Lower leg skin (tissue), 4 donors: ENCODE measurements around the gene TAPBP. TPM values are rescaled to one million over a fixed set of nuclear protein-coding genes. Genes with fewer than 3 reads are reported as not detected.
"Not testable (repeated sequence)": the region's sequence is repeated elsewhere in the genome, so short reads cannot be mapped to it uniquely, and the experiment has no call there.

Experiments
- DNase-seq, 2 donors: peaks; one replicate each; pipeline ENCODE4 v3.0.0-alpha.2; 2019; ENCODE audit warnings: low spot score in 2 of 2
- H3K4me3 ChIP-seq: fragments of 200-600 bp; sonication (generic); 2 replicates; pipeline ENCODE4 v1.5.1; 2017; ENCODE audit warnings: mild to moderate bottlenecking, low read depth; ENCODE audit not compliant: poor library complexity, severe bottlenecking
- CTCF ChIP-seq, 3 donors: fragments of 450-650 bp; IDR thresholded peaks; one replicate each; pipeline ENCODE4 v1.5.1; 2016; ENCODE audit warnings: antibody characterized with exemption in 3 of 3, mild to moderate bottlenecking in 3 of 3, moderate library complexity in 2 of 3
- POLR2A ChIP-seq, 2 donors: fragments of 450-650 bp; IDR thresholded peaks; one replicate each; pipeline ENCODE4 v1.6.1; 2016 to 2017; ENCODE audit warnings: antibody characterized with exemption in 2 of 2, mild to moderate bottlenecking in 1 of 2, moderate library complexity in 1 of 2
- WGBS, 2 donors: methylation state at CpG; one replicate each; pipeline ENCODE4 v1.1.5; 2018; 5-methylcytosine and 5-hydroxymethylcytosine counted together
- intact Hi-C: fragments of 100-400 bp; cut with DNase I; formaldehyde crosslinking; loops from one replicate; pipeline ENCODE4 v1.15.0; 2023; ENCODE audit warnings: low total_unique reads
- total RNA-seq, 4 donors: library from RNA; depleted of rRNA; stranded (reverse); fragments of >200 nt; gene quantifications; one replicate each; pipeline ENCODE4 v1.1.0, GENCODE V29; 2016

Gene TAPBP
- total RNA-seq, 4 donors from 2014 or later, result 80.3 to 122 (median 92.0) TPM

- intact Hi-C loops, result no loop called here
- H3K4me3 ChIP-seq, result peak within 1 kb of the TSS; percentile 56
- DNase-seq, result peak; percentile 88 to 94
- no peak for TF ChIP-seq CTCF (IDR thresholded peaks at IDR 0.05)
- TF ChIP-seq POLR2A (IDR thresholded peaks at IDR 0.05), result no peak
- WGBS, 2 donors, result 0% methylated on average over 41 to 43 of the region's 43 CpGs
Observed at GRCh38 chr6:33288921-33289783, 24.7 kb downstream of the TAPBP start, which contains the start of the genes PFDN6 and WDR46. Gene PFDN6 (plus strand): TSS chr6:33289601. CDS start chr6:33289857, 256 bp downstream. Gene WDR46 (minus strand): TSS chr6:33289239. CDS start chr6:33289170, 69 bp downstream.

- H3K4me3 ChIP-seq, result peak overlapping the region; percentile 56
- 9 to 15% methylated on average over 21 of the region's 21 CpGs for WGBS, 2 donors
- no peak for DNase-seq
- TF ChIP-seq CTCF (IDR thresholded peaks at IDR 0.05), result no peak
- TF ChIP-seq POLR2A (IDR thresholded peaks at IDR 0.05), result no peak
- intact Hi-C loops, result no loop called here
Observed at GRCh38 chr6:33288141-33288920, 25.5 kb downstream of the TAPBP start.

- H3K4me3 ChIP-seq, result no peak overlapping the region
- 89% methylated on average over 18 to 22 of the region's 22 CpGs for WGBS, 2 donors
- no peak for DNase-seq
- intact Hi-C loops, result no loop called here
- no peak for TF ChIP-seq CTCF (IDR thresholded peaks at IDR 0.05)
- no peak for TF ChIP-seq POLR2A (IDR thresholded peaks at IDR 0.05)
Observed at GRCh38 chr6:33286946-33287914, 26.6 kb downstream of the TAPBP start.

- H3K4me3 ChIP-seq, intact Hi-C loops, DNase-seq: not testable (repeated sequence)
- WGBS, 2 donors, result 85 to 92% methylated on average over 4 of the region's 4 CpGs
Observed at GRCh38 chr6:33285214-33285613, 28.7 kb downstream of the TAPBP start.

GRCh38 chr6:33280539-33280938 is 33.3 kb downstream of the TAPBP start:
- intact Hi-C loops, result no loop called here

More at GRCh38 chr6:33280539-33280938, 33.3 kb downstream of the TAPBP start:
- TF ChIP-seq CTCF (IDR thresholded peaks at IDR 0.05) (no peak), POLR2A (IDR thresholded peaks at IDR 0.05) (no peak)
- H3K4me3 ChIP-seq, result no peak overlapping the region
- no peak for DNase-seq
- 78 to 92% methylated on average over 4 to 6 of the region's 6 CpGs for WGBS, 2 donors
